ENCODE measurements around the gene LDB2.

DNA sequence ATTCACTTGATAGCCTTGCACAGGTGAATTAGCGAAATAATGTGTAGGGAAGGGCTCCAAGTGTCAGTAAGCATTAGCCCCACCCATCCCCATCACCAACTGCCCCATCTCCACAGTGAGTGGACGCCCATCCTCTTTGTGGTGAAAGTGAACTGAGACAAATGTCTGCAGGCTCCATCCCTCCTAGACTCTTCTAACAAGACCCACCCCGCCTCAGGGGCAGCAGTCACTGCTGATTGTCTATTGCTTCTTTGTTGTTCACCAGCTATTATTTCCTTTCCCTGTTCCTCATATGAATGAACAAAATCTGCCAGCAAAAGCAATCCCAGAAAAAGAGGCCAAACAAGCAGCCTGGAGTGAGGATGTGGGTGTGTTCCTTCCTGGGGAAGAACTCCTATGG, 96.4 kb downstream of the LDB2 start:
- TF ChIP-seq POLR2A (IDR thresholded peaks at IDR 0.05) (no peak), EP300 (IDR thresholded peaks at IDR 0.05) (no peak)
- TF ChIP-seq, protein P1, sequence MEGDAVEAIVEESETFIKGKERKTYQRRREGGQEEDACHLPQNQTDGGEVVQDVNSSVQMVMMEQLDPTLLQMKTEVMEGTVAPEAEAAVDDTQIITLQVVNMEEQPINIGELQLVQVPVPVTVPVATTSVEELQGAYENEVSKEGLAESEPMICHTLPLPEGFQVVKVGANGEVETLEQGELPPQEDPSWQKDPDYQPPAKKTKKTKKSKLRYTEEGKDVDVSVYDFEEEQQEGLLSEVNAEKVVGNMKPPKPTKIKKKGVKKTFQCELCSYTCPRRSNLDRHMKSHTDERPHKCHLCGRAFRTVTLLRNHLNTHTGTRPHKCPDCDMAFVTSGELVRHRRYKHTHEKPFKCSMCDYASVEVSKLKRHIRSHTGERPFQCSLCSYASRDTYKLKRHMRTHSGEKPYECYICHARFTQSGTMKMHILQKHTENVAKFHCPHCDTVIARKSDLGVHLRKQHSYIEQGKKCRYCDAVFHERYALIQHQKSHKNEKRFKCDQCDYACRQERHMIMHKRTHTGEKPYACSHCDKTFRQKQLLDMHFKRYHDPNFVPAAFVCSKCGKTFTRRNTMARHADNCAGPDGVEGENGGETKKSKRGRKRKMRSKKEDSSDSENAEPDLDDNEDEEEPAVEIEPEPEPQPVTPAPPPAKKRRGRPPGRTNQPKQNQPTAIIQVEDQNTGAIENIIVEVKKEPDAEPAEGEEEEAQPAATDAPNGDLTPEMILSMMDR (IDR thresholded peaks at IDR 0.05), result no peak

Data from tibial nerve (tissue), 4 donors.